ENCODE measurements around the gene MSH5. TPM values are rescaled to one million over a fixed set of nuclear protein-coding genes. Genes with fewer than 3 reads are reported as not detected.

MSH5 gene
- total RNA-seq, 1 experiment from 2014 or later, result 90.4 TPM

- DNase-seq (ENCODE audit: low read depth, low spot score) (no peak), ATAC-seq (no peak)
- CTCF ChIA-PET, result interaction anchor here (1.3 kb wide), 1 partner anchor 43 kb away, joined by 3 read pairs; no protein-coding TSS in a partner anchor
- BruUV-seq (replicated peaks), result no TSS peak
- H3K4me2 ChIP-seq (ENCODE audit: low read length), result no peak overlapping the region
- POLR2A ChIA-PET, result interaction anchor here (0.6 kb wide), 1 partner anchor 107 kb away, joined by 3 read pairs; no protein-coding TSS in a partner anchor
- no peak overlapping the region for H3K4me3 ChIP-seq (replicated peaks in 1 of 2; ENCODE audit: low read depth in 1 of 2, low read length in 2 of 2)
- H3K27me3 ChIP-seq (ENCODE audit: insufficient read depth, low read length), result no peaks in the 10 kb centered on the region
- H3K4me1 ChIP-seq (ENCODE audit: control insufficient read depth in 1 of 2, insufficient read depth in 2 of 2, low read length in 2 of 2), result peaks cover 6 to 23% of the 10 kb centered on the region in 2 experiments; a peak in 3 of 4 replicates
- H4K20me1 ChIP-seq (ENCODE audit: insufficient read depth), result no peaks in the 10 kb centered on the region
- H2AFZ ChIP-seq (ENCODE audit: low read depth, low read length, poor library complexity, severe bottlenecking), result no peak overlapping the region
- RAD21 ChIA-PET (ENCODE audit: low non-redundant PET in 1 of 2, low total read pairs in 2 of 2, uncharacterized antibody in 2 of 2, unreplicated experiment in 2 of 2), result no interaction called here
- H3K9me3 ChIP-seq (ENCODE audit: control insufficient read depth in 1 of 2, insufficient read depth in 1 of 2, low read depth in 1 of 2, low read length in 2 of 2), result no peaks in the 10 kb centered on the region
- H3K36me3 ChIP-seq (ENCODE audit: control insufficient read depth in 1 of 2, insufficient read depth in 2 of 2, low read length in 2 of 2), result peaks cover 11 to 12% of the 10 kb centered on the region in 2 experiments; a peak in 3 of 4 replicates
- H3K79me2 ChIP-seq (ENCODE audit: insufficient read depth, low read length), result peaks cover 6% of the 10 kb centered on the region; the same call in 1 of the 2 replicates
- H3K27ac ChIP-seq (ENCODE audit: low read depth, low read length), result no peak overlapping the region
- H3K9me2 ChIP-seq (ENCODE audit: insufficient read depth), result no peaks in the 10 kb centered on the region
- TF ChIP-seq CEBPB (IDR thresholded peaks at IDR 0.05; ENCODE audit: low read depth) (no peak), SP1 (IDR thresholded peaks at IDR 0.05; ENCODE audit: low read depth) (no peak), YY1 (IDR thresholded peaks at IDR 0.05; ENCODE audit: extremely low read depth, insufficient replicate concordance, low read depth, low read length) (no peak), SIN3A (IDR thresholded peaks at IDR 0.05; ENCODE audit: low read depth) (no peak), CBX3 (IDR thresholded peaks at IDR 0.05; ENCODE audit: low read depth) (no peak), ELF1 (IDR thresholded peaks at IDR 0.05; ENCODE audit: borderline replicate concordance, low read depth) (no peak), POLR2AphosphoS5 (IDR thresholded peaks at IDR 0.05; ENCODE audit: low read depth, low read length) (no peak)
- H3K9ac ChIP-seq (ENCODE audit: low read length), result no peak overlapping the region
- intact Hi-C loops (cut with micrococcal nuclease), result no loop called here
Measured at GRCh38 chr6:31727034-31727716, 12.6 kb upstream of the MSH5 start.

Data from HCT116 (cell line).